ENCODE results near the gene RIMBP2.

The RIMBP2 gene

GRCh38 chr12:130496516-130497120 lies 219.5 kb downstream of the RIMBP2 start:
- no peak for DNase-seq

- DNase-seq: no peak
These were observed 220.9 kb downstream of the RIMBP2 start for GRCh38 chr12:130495156-130495555.

- no peak for DNase-seq
These were observed 221.4 kb downstream of the RIMBP2 start for GRCh38 chr12:130494736-130495135.

- no peak for DNase-seq
These were observed 222.1 kb downstream of the RIMBP2 start for GRCh38 chr12:130493951-130494350.

GRCh38 chr12:130491421-130492357 lies 224.4 kb downstream of the RIMBP2 start:
- DNase-seq: no peak

GRCh38 chr12:130490674-130491073 lies 225.4 kb downstream of the RIMBP2 start:
- no peak for DNase-seq

GRCh38 chr12:130489293-130489692 lies 226.8 kb downstream of the RIMBP2 start:
- no peak for DNase-seq

GRCh38 chr12:130488358-130488710 lies 227.8 kb downstream of the RIMBP2 start:
- DNase-seq: no peak

- no peak for DNase-seq
These were observed 228.3 kb downstream of the RIMBP2 start for GRCh38 chr12:130487636-130488357.

GRCh38 chr12:130486891-130487416 lies 229.1 kb downstream of the RIMBP2 start:
- DNase-seq: no peak

- DNase-seq: no peak
These were observed 230.0 kb downstream of the RIMBP2 start for GRCh38 chr12:130486146-130486435.

GRCh38 chr12:130485291-130486145 lies 230.6 kb downstream of the RIMBP2 start:
- DNase-seq: no peak

- DNase-seq: no peak
These were observed 231.9 kb downstream of the RIMBP2 start for GRCh38 chr12:130484221-130484620.

GRCh38 chr12:130483616-130484180 lies 232.4 kb downstream of the RIMBP2 start:
- no peak for DNase-seq

- DNase-seq: no peak
These were observed 233.7 kb downstream of the RIMBP2 start for GRCh38 chr12:130482448-130482847.

- no peak for DNase-seq
These were observed 234.7 kb downstream of the RIMBP2 start for GRCh38 chr12:130481392-130481879.

- DNase-seq: no peak
These were observed 235.2 kb downstream of the RIMBP2 start for GRCh38 chr12:130480887-130481286.

- DNase-seq: no peak
These were observed 235.9 kb downstream of the RIMBP2 start for GRCh38 chr12:130480231-130480630.

GRCh38 chr12:130479401-130480125 lies 236.5 kb downstream of the RIMBP2 start:
- DNase-seq: no peak

GRCh38 chr12:130478786-130479185 lies 237.3 kb downstream of the RIMBP2 start:
- DNase-seq: peak; percentile 43

- DNase-seq: no peak
These were observed 238.4 kb downstream of the RIMBP2 start for GRCh38 chr12:130477701-130478100.

Data from left hindlimb (tissue), 1 donor.